PC-9 (cell line): Measurements from ENCODE around the gene LONRF2. TPM values are rescaled to one million over a fixed set of nuclear protein-coding genes. Genes with fewer than 3 reads are reported as not detected.

Experiments
- BruUV-seq: library from RNA; stranded (reverse); fragments of 400-500 nt; replicated peaks from 2 replicates; lab custom pipeline; 2021; lab: Mats Ljungman, UMichigan
- CTCF ChIA-PET: fragments of 300-600 bp; sonication (Branson Sonifier 250); formaldehyde crosslinking; loops from one replicate; lab custom pipeline; 2022; ENCODE audit warnings: antibody characterized with exemption; lab: Charles Lee
- POLR2A ChIA-PET: fragments of 300-600 bp; sonication (Branson Sonifier 250); formaldehyde crosslinking; loops from one replicate; lab custom pipeline; 2022; ENCODE audit warnings: antibody characterized with exemption; ENCODE audit not compliant: unreplicated experiment; lab: Charles Lee
- DNase-seq, 2 experiments: peaks; one replicate each; pipeline versions ENCODE4 v3.0.0 to v3.0.0-alpha.2; 2015 to 2022; ENCODE audit warnings: mixed read lengths in 1 of 2
- H2AFZ ChIP-seq: fragments of 200-600 bp; sonication (generic); 2 replicates; pipeline ENCODE4 v1.8.1; 2017; ENCODE audit warnings: antibody characterized with exemption
- H3F3A ChIP-seq: fragments of 200-600 bp; sonication (generic); 2 replicates; pipeline ENCODE4 v1.8.1; 2017; ENCODE audit warnings: antibody characterized with exemption, mild to moderate bottlenecking, low read depth; ENCODE audit not compliant: insufficient read depth
- H3K27ac ChIP-seq: fragments of 200-600 bp; sonication (generic); 2 replicates; pipeline ENCODE4 v1.6.1; 2016; ENCODE audit warnings: mixed run types
- H3K27me3 ChIP-seq: fragments of 200-600 bp; sonication (generic); 2 replicates; pipeline ENCODE4 v1.6.1; 2016; ENCODE audit warnings: low read depth, mixed run types; ENCODE audit not compliant: insufficient read depth
- H3K36me3 ChIP-seq: fragments of 200-600 bp; sonication (generic); 2 replicates; pipeline ENCODE4 v1.6.1; 2016; ENCODE audit warnings: low read depth, mixed run types
- H3K4me1 ChIP-seq: fragments of 200-600 bp; sonication (generic); replicated peaks from 2 replicates; pipeline ENCODE4 v1.6.1; 2016; ENCODE audit warnings: mixed run types; ENCODE audit not compliant: insufficient read depth
- H3K4me2 ChIP-seq: fragments of 200-600 bp; sonication (generic); 2 replicates; pipeline ENCODE4 v1.6.1; 2017; ENCODE audit warnings: mixed run types
- H3K4me3 ChIP-seq: fragments of 200-600 bp; sonication (generic); 2 replicates; pipeline ENCODE4 v1.6.1; 2016; ENCODE audit warnings: mixed run types
- H3K79me2 ChIP-seq: fragments of 200-600 bp; sonication (generic); 2 replicates; pipeline ENCODE4 v1.6.1; 2017; ENCODE audit warnings: low read depth, mixed run types
- H3K9me2 ChIP-seq: fragments of 200-600 bp; sonication (generic); 2 replicates; pipeline ENCODE4 v1.8.1; 2017; ENCODE audit warnings: mild to moderate bottlenecking; ENCODE audit not compliant: insufficient read depth
- H3K9me3 ChIP-seq: fragments of 200-600 bp; sonication (generic); 2 replicates; pipeline ENCODE4 v1.8.1; 2016; ENCODE audit warnings: low read depth; ENCODE audit not compliant: insufficient read depth
- H4K20me1 ChIP-seq: fragments of 200-600 bp; sonication (generic); 2 replicates; pipeline ENCODE4 v1.8.1; 2017; ENCODE audit not compliant: insufficient read depth
- CTCF ChIP-seq: fragments of 200-600 bp; sonication (generic); conservative IDR thresholded peaks from 2 replicates; pipeline ENCODE4 v1.6.1; 2017; ENCODE audit warnings: mixed run types, antibody characterized with exemption, mild to moderate bottlenecking, moderate library complexity
- EZH2 ChIP-seq: fragments of 200-600 bp; sonication (generic); IDR thresholded peaks from 2 replicates; pipeline ENCODE4 v1.8.0; 2017; ENCODE audit warnings: antibody characterized with exemption, low read depth
- intact Hi-C: fragments of 100-400 bp; cut with micrococcal nuclease; formaldehyde crosslinking; loops from one replicate; pipeline ENCODE4 v1.10.0; 2022; ENCODE audit not compliant: unreplicated experiment
- total RNA-seq: library from RNA; stranded (reverse); gene quantifications from 2 replicates; pipeline ENCODE4 v1.2.3, GENCODE V29; 2021

Gene LONRF2
- total RNA-seq, 1 experiment from 2014 or later, result not detected

- no peak overlapping the region for H3K4me3 ChIP-seq
- ChIA-PET CTCF (no interaction called here), POLR2A (no interaction called here)
- H2AFZ ChIP-seq, result no peak overlapping the region
- H3K27me3 ChIP-seq, result peaks cover 100% of the 10 kb centered on the region
- DNase-seq, result no peak
- intact Hi-C loops, result no loop called here
- H3K9me3 ChIP-seq, result no peaks in the 10 kb centered on the region
- H3K27ac ChIP-seq, result no peak overlapping the region
- no peak for TF ChIP-seq EZH2
- TF ChIP-seq CTCF, result no peak
- H3K4me1 ChIP-seq, result no peaks in the 10 kb centered on the region
- H4K20me1 ChIP-seq, result 0 out of 2 replicates have a peak, but pooled peaks cover 3% of the 10 kb centered on the region
- BruUV-seq, result no TSS peak
- no peaks in the 10 kb centered on the region for H3K79me2 ChIP-seq
- no peaks in the 10 kb centered on the region for H3K36me3 ChIP-seq
- H3K9me2 ChIP-seq, result no peaks in the 10 kb centered on the region
- no peaks in the 10 kb centered on the region for H3F3A ChIP-seq
- no peak overlapping the region for H3K4me2 ChIP-seq
Observed at GRCh38 chr2:100237163-100237562, 85.1 kb downstream of the LONRF2 start.

- Histone ChIP-seq H3K9me2 (no peaks in the 10 kb centered on the region), H3K9me3 (no peaks in the 10 kb centered on the region), H2AFZ (no peak overlapping the region), H3K27ac (no peak overlapping the region), H3K4me2 (no peak overlapping the region), H3K36me3 (no peaks in the 10 kb centered on the region), H3K27me3 (peaks cover 100% of the 10 kb centered on the region), H4K20me1 (0 out of 2 replicates have a peak, but pooled peaks cover 3% of the 10 kb centered on the region), H3K4me1 (no peaks in the 10 kb centered on the region), H3K4me3 (no peak overlapping the region), H3K79me2 (no peaks in the 10 kb centered on the region), H3F3A (no peaks in the 10 kb centered on the region)
- ChIA-PET POLR2A (no interaction called here), CTCF (no interaction called here)
- no peak for TF ChIP-seq EZH2
- no peak for DNase-seq
- intact Hi-C loops, result no loop called here
- BruUV-seq, result no TSS peak
Observed at GRCh38 chr2:100236166-100236565, 86.1 kb downstream of the LONRF2 start.

GRCh38 chr2:100235581-100235980 lies 86.7 kb downstream of the LONRF2 start:
- no peaks in the 10 kb centered on the region for H3K79me2 ChIP-seq
- H3K4me1 ChIP-seq, result no peaks in the 10 kb centered on the region
- H3K27me3 ChIP-seq, result peaks cover 100% of the 10 kb centered on the region
- no peak overlapping the region for H3K4me2 ChIP-seq
- intact Hi-C loops, result no loop called here
- no peaks in the 10 kb centered on the region for H3K36me3 ChIP-seq
- no peaks in the 10 kb centered on the region for H3F3A ChIP-seq
- H3K9me3 ChIP-seq, result no peaks in the 10 kb centered on the region
- ChIA-PET POLR2A (no interaction called here), CTCF (no interaction called here)
- 0 out of 2 replicates have a peak, but pooled peaks cover 1% of the 10 kb centered on the region for H4K20me1 ChIP-seq
- no TSS peak for BruUV-seq
- no peak overlapping the region for H2AFZ ChIP-seq
- no peak for DNase-seq
- no peak overlapping the region for H3K27ac ChIP-seq
- no peak overlapping the region for H3K4me3 ChIP-seq
- no peaks in the 10 kb centered on the region for H3K9me2 ChIP-seq
- TF ChIP-seq EZH2, result no peak
- TF ChIP-seq CTCF, result no peak

GRCh38 chr2:100235098-100235497 lies 87.2 kb downstream of the LONRF2 start:
- Histone ChIP-seq H3K9me2 (no peaks in the 10 kb centered on the region), H4K20me1 (no peaks in the 10 kb centered on the region), H3K9me3 (no peaks in the 10 kb centered on the region), H2AFZ (no peak overlapping the region), H3K36me3 (no peaks in the 10 kb centered on the region), H3K27me3 (peaks cover 95% of the 10 kb centered on the region), H3K4me3 (no peak overlapping the region), H3K27ac (no peak overlapping the region), H3K4me2 (no peak overlapping the region), H3K79me2 (no peaks in the 10 kb centered on the region), H3F3A (no peaks in the 10 kb centered on the region), H3K4me1 (no peaks in the 10 kb centered on the region)
- ChIA-PET CTCF (no interaction called here), POLR2A (no interaction called here)
- no peak for DNase-seq
- intact Hi-C loops, result no loop called here
- no TSS peak for BruUV-seq
- TF ChIP-seq CTCF (no peak), EZH2 (no peak)
